Hypothalamus (tissue), 51 donors: ENCODE results near the gene BGN.

Experiments used
- DNase-seq, 51 donors: peaks; one replicate each; lab custom pipeline; 2025; lab: John Stamatoyannopoulos, UW

BGN gene

GRCh38 chrX:153557618-153558355, 63.0 kb downstream of the BGN start:
- peak in 8 of 51 donors; percentile 3 to 43 (median 14) for DNase-seq
